HFFc6 (cell line): Measurements from ENCODE around the gene RASA3. TPM values are rescaled to one million over a fixed set of nuclear protein-coding genes. Genes with fewer than 3 reads are reported as not detected.
A peak's percentile ranks its signal among the peaks of the same experiment; 100 is the strongest.
"Not testable (repeated sequence)": the region's sequence is repeated elsewhere in the genome, so short reads cannot be mapped to it uniquely, and the experiment has no call there.

Source experiments
- DNase-seq: peaks from one replicate; pipeline ENCODE4 v3.0.0-alpha.2; 2018
- H3K27ac Mint-ChIP-seq: 2 replicates; pipeline ENCODE4 v1.8.0; 2020; ENCODE audit warnings: mild to moderate bottlenecking, mixed read lengths
- H3K27me3 Mint-ChIP-seq: 2 replicates; pipeline ENCODE4 v1.8.0; 2021; ENCODE audit warnings: mild to moderate bottlenecking, moderate library complexity, mixed read lengths; ENCODE audit not compliant: insufficient read depth
- H3K36me3 Mint-ChIP-seq: 2 replicates; pipeline ENCODE4 v1.8.0; 2021; ENCODE audit warnings: low read depth, mixed read lengths
- H3K4me1 Mint-ChIP-seq: 2 replicates; pipeline ENCODE4 v1.8.0; 2020; ENCODE audit warnings: low read depth, mixed read lengths
- H3K4me3 Mint-ChIP-seq: 2 replicates; pipeline ENCODE4 v1.8.0; 2020; ENCODE audit warnings: mild to moderate bottlenecking, moderate library complexity, mixed read lengths
- H3K9me3 Mint-ChIP-seq: 2 replicates; pipeline ENCODE4 v1.8.0; 2020; ENCODE audit warnings: mild to moderate bottlenecking, mixed read lengths
- total RNA-seq, 6 experiments: library from RNA; stranded (reverse); fragmentation: NEBNext Ultra II Directional; extraction: Animal tissue kit (Norgen Biotek cat#: 25700); gene quantifications; 2 replicates in 1 of 6; 3 replicates in 5 of 6; pipeline ENCODE4 v1.2.3, GENCODE V29; 2021
- TF ChIP-seq, protein P1 (sequence below): fragments of 200-600 bp; sonication (generic); IDR thresholded peaks from 2 replicates; pipeline ENCODE4 v1.5.0; 2021; ENCODE audit warnings: antibody characterized with exemption, mild to moderate bottlenecking

RASA3 gene
- total RNA-seq, 6 experiments from 2014 or later = 31.6 to 37.6 (median 33.1) TPM

GRCh38 chr13:114120591-114121011, 11.8 kb downstream of the RASA3 start:
- Mint-ChIP-seq H3K4me1 (peaks cover 78% of the 10 kb centered on the region), H3K36me3 (peaks cover 14% of the 10 kb centered on the region), H3K4me3 (peak overlapping the region; percentile 71), H3K9me3 (peaks cover 4% of the 10 kb centered on the region; the same call in 1 of the 2 replicates), H3K27ac (peak overlapping the region; percentile 93), H3K27me3 (peaks cover 11% of the 10 kb centered on the region)
- DNase-seq = no peak
- TF ChIP-seq, protein P1, sequence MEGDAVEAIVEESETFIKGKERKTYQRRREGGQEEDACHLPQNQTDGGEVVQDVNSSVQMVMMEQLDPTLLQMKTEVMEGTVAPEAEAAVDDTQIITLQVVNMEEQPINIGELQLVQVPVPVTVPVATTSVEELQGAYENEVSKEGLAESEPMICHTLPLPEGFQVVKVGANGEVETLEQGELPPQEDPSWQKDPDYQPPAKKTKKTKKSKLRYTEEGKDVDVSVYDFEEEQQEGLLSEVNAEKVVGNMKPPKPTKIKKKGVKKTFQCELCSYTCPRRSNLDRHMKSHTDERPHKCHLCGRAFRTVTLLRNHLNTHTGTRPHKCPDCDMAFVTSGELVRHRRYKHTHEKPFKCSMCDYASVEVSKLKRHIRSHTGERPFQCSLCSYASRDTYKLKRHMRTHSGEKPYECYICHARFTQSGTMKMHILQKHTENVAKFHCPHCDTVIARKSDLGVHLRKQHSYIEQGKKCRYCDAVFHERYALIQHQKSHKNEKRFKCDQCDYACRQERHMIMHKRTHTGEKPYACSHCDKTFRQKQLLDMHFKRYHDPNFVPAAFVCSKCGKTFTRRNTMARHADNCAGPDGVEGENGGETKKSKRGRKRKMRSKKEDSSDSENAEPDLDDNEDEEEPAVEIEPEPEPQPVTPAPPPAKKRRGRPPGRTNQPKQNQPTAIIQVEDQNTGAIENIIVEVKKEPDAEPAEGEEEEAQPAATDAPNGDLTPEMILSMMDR = no peak

DNA sequence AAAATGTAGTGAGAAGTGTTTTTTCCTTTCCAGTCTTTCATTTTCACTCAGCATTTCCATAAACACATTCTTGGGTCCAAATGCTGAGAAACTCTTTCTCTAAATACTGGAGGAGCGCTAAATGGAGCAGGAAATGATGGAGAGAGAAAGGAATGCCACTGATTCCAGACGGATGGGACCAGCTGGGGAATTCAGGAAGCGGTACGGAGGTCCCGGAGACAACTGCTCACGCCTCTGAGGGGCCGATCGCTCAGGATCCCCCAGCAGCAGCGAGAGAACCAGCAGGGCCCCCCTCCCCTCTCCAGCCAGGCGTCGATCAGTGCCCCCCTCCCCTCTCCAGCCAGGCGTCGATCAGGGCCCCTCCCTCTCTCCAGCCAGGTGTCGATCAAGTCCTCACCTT, 13.2 kb downstream of the RASA3 start:
- Mint-ChIP-seq H3K27ac (peak overlapping the region; percentile 99), H3K27me3 (peaks cover 11% of the 10 kb centered on the region), H3K36me3 (peaks cover 13% of the 10 kb centered on the region), H3K4me1 (peaks cover 80% of the 10 kb centered on the region), H3K9me3 (no peaks in the 10 kb centered on the region), H3K4me3 (peak overlapping the region; percentile 77)
- DNase-seq = peak; percentile 85
- TF ChIP-seq, protein P1 = no peak

DNA sequence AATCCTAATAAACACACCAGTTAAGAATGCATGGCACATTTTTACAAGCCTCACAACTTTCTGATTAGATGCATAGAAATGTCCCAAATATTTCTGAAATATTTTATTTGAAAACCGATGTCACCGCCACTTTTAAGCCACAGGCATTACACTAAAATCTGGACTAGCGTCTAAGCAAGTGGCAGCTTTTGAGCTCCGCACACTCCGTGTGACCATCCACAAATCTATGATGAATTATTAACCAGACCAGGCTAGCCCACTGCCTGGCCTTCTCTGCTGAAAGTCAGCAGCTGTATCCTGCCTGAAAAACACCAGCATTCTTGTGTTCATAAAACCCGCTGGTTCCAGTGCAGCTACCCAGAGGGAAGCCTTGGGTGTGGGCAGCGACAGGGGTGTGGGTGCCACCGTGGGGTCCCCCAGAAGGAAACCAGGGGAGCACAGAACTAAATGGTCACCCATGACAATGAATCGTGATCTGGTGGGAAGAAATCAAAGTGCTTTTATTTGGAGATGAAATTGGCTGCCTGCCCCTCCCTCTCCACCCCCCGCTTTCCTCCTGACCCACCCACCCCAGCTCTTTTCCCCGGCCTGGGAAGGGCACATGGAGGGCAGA, 13.8 kb downstream of the RASA3 start:
- DNase-seq = peak; percentile 68
- H3K4me1 Mint-ChIP-seq = peaks cover 78% of the 10 kb centered on the region
- no peaks in the 10 kb centered on the region for H3K9me3 Mint-ChIP-seq
- peaks cover 15% of the 10 kb centered on the region for H3K36me3 Mint-ChIP-seq
- peak overlapping the region; percentile 77 for H3K4me3 Mint-ChIP-seq
- peak overlapping the region; percentile 99 for H3K27ac Mint-ChIP-seq
- H3K27me3 Mint-ChIP-seq = peaks cover 11% of the 10 kb centered on the region
- TF ChIP-seq, protein P1 = no peak

GRCh38 chr13:114118086-114118485, 14.3 kb downstream of the RASA3 start:
- peaks cover 13% of the 10 kb centered on the region for H3K27me3 Mint-ChIP-seq
- TF ChIP-seq, protein P1 = no peak
- no peaks in the 10 kb centered on the region for H3K9me3 Mint-ChIP-seq
- peak overlapping the region; percentile 99 for H3K27ac Mint-ChIP-seq
- H3K4me1 Mint-ChIP-seq = peaks cover 76% of the 10 kb centered on the region
- peaks cover 18% of the 10 kb centered on the region for H3K36me3 Mint-ChIP-seq
- no peak for DNase-seq
- peak overlapping the region; percentile 77 for H3K4me3 Mint-ChIP-seq

DNA sequence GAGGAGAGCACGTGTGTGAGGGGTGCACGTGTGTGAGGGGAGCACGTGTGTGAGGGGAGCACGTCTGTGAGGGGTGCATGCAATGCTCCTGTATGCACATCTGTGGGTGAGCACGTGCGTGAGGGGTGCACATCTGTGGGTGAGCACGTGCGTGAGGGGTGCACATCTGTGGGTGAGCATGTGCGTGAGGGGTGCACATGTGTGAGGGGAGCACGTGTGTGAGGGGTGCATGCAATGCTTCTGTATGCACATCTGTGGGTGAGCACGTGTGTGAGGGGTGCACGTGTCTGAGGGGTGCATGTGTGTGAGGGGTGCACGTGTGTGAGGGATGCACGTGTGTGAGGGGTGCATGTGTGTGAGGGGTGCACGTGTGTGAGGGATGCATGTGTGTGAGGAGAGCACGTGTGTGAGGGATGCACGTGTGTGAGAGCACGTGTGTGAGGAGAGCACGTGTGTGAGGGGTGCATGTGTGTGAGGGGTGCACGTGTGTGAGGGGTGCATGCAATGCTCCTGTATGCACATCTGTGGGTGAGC, 15.0 kb downstream of the RASA3 start:
- Mint-ChIP-seq H3K4me3 (peak overlapping the region; percentile 77), H3K27me3 (peaks cover 15% of the 10 kb centered on the region), H3K36me3 (peaks cover 20% of the 10 kb centered on the region), H3K4me1 (peaks cover 80% of the 10 kb centered on the region), H3K27ac (peak overlapping the region; percentile 99)
- not testable (repeated sequence) for DNase-seq, H3K9me3 Mint-ChIP-seq

DNA sequence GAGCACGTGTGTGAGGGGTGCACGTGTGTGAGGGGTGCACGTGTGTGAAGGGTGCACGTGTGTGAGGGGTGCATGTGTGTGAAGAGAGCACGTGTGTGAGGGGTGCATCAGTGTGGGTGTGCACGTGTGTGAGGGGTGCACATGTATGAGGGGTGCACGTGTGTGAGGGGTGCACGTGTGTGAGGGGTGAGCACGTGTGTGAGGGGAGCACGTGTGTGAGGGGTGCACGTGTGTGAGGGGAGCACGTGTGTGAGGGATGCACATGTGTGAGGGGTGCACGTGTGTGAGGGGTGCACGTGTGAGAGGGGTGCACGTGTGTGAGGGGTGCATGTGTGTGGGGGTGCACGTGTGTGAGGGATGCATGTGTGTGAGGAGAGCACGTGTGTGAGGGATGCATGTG, 15.7 kb downstream of the RASA3 start:
- TF ChIP-seq, protein P1 = no peak
- peaks cover 15% of the 10 kb centered on the region for H3K27me3 Mint-ChIP-seq
- H3K9me3 Mint-ChIP-seq = no peaks in the 10 kb centered on the region
- peaks cover 20% of the 10 kb centered on the region for H3K36me3 Mint-ChIP-seq
- no peak overlapping the region for H3K4me3 Mint-ChIP-seq
- peak overlapping the region; percentile 99 for H3K27ac Mint-ChIP-seq
- no peak for DNase-seq
- H3K4me1 Mint-ChIP-seq = peaks cover 87% of the 10 kb centered on the region
